ENCODE results near the gene MAPK8. TPM values are rescaled to one million over a fixed set of nuclear protein-coding genes. Genes with fewer than 3 reads are reported as not detected.
A peak's percentile ranks its signal among the peaks of the same experiment; 100 is the strongest.

MAPK8 gene
- total and polyA plus RNA-seq, 9 of the 15 experiments (the other 6 are each of a cell fraction or from before 2014, with no cell fraction given), result 6.4 to 159 (median 71.0) TPM

GRCh38 chr10:48288661-48289060 is 17.8 kb upstream of the MAPK8 start:
- Histone ChIP-seq H3K4me3 (no peak overlapping the region), H2AFZ (ENCODE audit: low read depth, low read length) (no peak overlapping the region), H3K4me1 (replicated peaks in 1 of 2; ENCODE audit: control insufficient read depth in 2 of 2, insufficient read depth in 2 of 2, low read length in 2 of 2) (peaks cover 3 to 18% of the 10 kb centered on the region in 2 experiments; a peak in 4 of 5 replicates), H3K36me3 (ENCODE audit: control insufficient read depth, insufficient read depth, low read length) (no peaks in the 10 kb centered on the region), H3K9me3 (replicated peaks; ENCODE audit: control insufficient read depth, insufficient read depth, low read depth, low read length) (peaks cover 8% of the 10 kb centered on the region), H3K79me2 (ENCODE audit: control insufficient read depth, insufficient read depth, low read length) (no peaks in the 10 kb centered on the region), H3K9ac (ENCODE audit: insufficient read depth in 1 of 2, low read depth in 2 of 2, low read length in 2 of 2) (no peak overlapping the region), H4K20me1 (replicated peaks; ENCODE audit: control insufficient read depth, insufficient read depth, low read length) (no peaks in the 10 kb centered on the region), H3K4me2 (ENCODE audit: insufficient read depth, low read length) (no peak overlapping the region), H3K27ac (ENCODE audit: extremely low read depth, low read depth, low read length) (no peak overlapping the region), H3K9me1 (ENCODE audit: control insufficient read depth, insufficient read depth, low read length) (no peaks in the 10 kb centered on the region), H3K27me3 (ENCODE audit: control insufficient read depth in 2 of 2, insufficient read depth in 2 of 2, low read length in 2 of 2) (peaks cover 2 to 11% of the 10 kb centered on the region in 2 experiments; a peak in 4 of 5 replicates)
- CTCF ChIA-PET (ENCODE audit: low intra/inter-chr PET ratio), result interaction anchor here (1.6 kb wide), 1 partner anchor 73 kb away, joined by 10 read pairs; no protein-coding TSS in a partner anchor
- intact Hi-C loops (cut with micrococcal nuclease) (loop anchor here (2.0 kb wide), 1 partner anchor 74 kb away; no protein-coding TSS in a partner anchor), in situ Hi-C loops (cut with MboI) (no loop called here)
- WGBS (ENCODE audit: insufficient coverage, low coverage, missing lambda C conversion rate), result 23% methylated on average over 7 of the region's 7 CpGs
- BruUV-seq (replicated peaks), result no TSS peak
- no peak for DNase-seq (ENCODE audit: extremely low read depth in 1 of 4, low spot score in 3 of 4)
- ATAC-seq, result no peak
- POLR2A ChIA-PET, result no interaction called here
- TF ChIP-seq ZNF584 (CRISPR knock-in tag; IDR thresholded peaks at IDR 0.05; ENCODE audit: low read depth), result no peak
- no peak for TF ChIP-seq MYC (IDR thresholded peaks at IDR 0.05; ENCODE audit: low read depth, low read length)
- TF ChIP-seq MYC (CRISPR knock-in tag; IDR thresholded peaks at IDR 0.05; ENCODE audit: borderline replicate concordance, low read depth), result no peak
- no peak for TF ChIP-seq MXI1 (IDR thresholded peaks at IDR 0.05; ENCODE audit: low read depth, low read length)
- no peak for TF ChIP-seq SMARCE1 (IDR thresholded peaks at IDR 0.05)
- no peak for TF ChIP-seq DACH1 (IDR thresholded peaks at IDR 0.05; ENCODE audit: partially characterized antibody)
- TF ChIP-seq U2AF2 (optimal IDR thresholded peaks at IDR 0.05; ENCODE audit: low read depth, low read length), result no peak
- no peak for TF ChIP-seq LCOR (CRISPR knock-in tag; IDR thresholded peaks at IDR 0.05)
- peak; percentile 63; the same call in 1 of the 2 replicates for TF ChIP-seq SPI1 (IDR thresholded peaks at IDR 0.05; ENCODE audit: borderline replicate concordance, low read depth, low read length)
- no peak for TF ChIP-seq NCOR1 (IDR thresholded peaks at IDR 0.05)
- FAIRE-seq, result no peak

All from K562 (cell line).